Stimulated activated CD8-positive, alpha-beta memory T cell treated with anti-CD3 and anti-CD28 coated beads, Interleukin-15, amount 100 ng/mL, for 24 hours (primary cell): ENCODE data around the gene KRT40.

Experiments used
- DNase-seq: peaks from one replicate; pipeline ENCODE4 v3.0.0-alpha.2; 2020; ENCODE audit warnings: low read depth

KRT40 gene

DNA sequence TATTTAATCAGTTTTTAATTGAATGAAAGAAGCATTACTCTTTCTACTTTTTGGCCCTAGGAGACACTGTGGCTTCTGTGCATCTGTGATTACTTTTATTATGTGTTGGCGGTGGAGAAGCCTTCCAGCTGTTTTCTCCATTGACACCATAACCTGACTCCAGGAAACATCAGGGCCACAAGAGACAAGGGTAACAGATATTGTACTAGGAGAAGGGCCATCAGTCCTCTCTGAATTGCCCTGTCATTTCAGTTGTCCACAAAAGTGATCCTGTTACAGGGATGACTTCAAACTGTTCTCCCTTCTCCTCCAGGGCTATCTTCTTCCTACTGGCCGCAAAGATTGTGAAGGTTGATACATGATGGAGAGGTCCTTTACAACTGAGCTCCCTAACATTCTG, 32.0 kb downstream of the KRT40 start:
- DNase-seq: no peak

DNA sequence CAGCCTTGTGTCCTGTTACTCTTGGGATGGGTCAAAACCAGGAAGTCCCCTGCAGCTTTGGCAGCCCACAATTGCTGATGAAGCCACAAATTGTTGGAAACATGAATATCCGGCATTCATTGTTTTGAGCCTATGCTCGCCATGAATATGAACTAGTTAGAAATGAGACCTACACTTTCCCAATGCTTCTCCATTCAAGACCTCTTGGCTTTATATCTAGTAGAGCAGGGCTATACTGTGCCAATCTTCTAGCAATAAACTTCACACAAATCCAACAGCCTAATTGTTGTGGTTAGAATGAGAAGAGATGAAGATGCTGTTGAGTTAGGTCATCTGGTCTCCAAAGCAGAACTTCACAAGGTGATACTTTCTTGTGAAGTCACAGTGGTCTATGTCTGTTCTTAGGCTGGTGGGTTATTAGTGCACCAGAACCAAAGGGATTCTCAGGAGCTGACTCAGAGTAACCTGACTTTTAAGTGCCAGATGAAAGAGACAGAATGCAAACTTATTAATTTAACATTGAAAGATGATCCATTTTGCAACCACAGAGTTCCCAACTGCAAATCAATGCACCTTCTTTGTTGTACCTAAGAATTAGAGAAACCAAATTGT, 33.0 kb downstream of the KRT40 start:
- DNase-seq: no peak

DNA sequence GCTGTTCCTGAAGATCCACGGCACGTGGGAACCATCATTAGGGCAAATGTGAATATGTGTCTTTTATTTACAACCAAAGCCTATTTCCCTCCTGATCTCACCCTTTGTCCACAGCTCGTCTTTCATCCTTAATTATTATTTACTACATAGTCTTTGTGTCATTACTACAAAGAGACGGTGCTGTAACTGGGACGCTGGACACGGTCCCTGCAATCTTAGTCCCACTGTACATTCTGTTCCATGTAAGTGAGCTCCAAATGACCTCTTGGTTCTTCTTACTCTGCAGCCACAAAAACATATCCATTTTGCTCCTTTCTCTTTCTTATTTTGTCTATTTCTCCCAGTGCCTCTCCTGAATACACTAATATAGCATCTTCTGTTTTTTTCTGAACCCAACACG, 34.0 kb downstream of the KRT40 start:
- no peak for DNase-seq

DNA sequence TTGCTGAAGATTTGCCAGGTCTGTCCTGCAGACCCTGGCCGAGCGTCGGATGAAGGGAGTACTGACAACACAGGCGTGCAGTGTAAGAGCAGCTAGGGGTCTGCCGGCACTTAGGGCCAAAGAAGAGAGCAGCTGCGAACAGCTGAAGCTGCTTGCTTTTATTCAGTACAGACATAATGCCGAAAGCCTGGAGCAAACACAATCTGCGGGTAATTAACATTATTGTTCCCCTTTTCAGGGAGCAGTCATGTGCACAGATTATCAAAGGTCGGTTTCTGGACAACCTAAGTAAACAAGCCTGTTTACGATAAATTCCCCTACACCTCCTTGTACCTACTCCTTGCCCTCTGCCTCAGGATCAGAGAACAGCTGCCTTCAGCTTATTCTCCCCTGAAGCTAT, 34.7 kb downstream of the KRT40 start:
- no peak for DNase-seq

DNA sequence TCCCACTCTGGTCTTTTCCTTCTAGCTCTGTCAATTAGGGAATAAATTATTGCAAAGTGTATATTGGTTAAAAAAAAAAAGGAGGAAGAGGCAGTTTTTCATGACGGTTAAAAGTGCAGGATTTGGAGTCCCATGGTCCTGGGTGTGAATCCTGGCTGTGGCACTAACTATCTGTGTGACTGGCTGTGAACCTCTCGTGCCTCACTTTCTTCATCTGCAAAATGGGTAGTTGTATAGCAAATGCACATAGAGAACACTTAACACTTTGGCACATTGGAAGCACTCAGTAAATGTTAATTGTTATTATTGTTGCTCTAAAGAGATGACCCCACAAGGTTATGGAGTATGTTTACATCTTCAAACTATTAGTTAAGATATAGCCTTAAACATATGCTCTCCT, 36.2 kb downstream of the KRT40 start:
- no peak for DNase-seq

DNA sequence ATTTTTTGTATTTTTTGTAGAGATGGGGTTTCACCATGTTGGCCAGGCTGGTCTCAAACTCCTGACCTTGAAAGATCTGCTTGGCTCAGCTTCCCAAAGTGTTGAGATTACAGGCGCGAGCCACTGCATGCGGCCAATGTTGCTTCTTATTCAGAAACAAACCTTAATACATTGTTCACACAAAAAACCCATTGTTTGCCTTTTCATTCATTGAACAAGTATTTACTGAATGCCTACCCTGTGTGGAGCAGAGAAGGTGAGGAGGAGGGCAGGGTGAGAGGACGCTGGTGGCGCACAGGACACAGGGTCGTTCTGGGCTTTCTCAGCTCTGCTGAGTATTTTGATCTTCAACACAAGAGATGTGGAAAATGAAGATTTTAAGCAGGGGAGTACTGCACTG, 38.7 kb downstream of the KRT40 start:
- DNase-seq: no peak

DNA sequence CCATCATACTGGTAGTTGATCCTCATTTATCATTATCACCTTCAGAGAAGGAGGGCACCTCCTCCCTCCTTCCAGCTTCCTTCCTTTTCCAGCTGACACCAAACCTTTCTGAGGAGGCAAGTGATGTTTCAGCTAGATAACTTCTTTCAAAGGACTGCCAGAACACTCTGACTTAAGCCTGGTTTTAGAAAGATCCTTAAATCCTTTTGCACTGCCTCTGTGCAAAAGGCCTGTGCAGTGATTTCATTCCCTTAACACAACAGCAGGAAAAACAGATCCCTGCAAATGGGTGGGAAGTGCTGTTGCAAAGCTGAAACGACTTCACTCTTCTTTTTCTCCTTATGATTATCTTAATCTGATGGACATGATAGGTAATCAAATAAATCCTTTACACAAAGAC, 39.6 kb downstream of the KRT40 start:
- no peak for DNase-seq

DNA sequence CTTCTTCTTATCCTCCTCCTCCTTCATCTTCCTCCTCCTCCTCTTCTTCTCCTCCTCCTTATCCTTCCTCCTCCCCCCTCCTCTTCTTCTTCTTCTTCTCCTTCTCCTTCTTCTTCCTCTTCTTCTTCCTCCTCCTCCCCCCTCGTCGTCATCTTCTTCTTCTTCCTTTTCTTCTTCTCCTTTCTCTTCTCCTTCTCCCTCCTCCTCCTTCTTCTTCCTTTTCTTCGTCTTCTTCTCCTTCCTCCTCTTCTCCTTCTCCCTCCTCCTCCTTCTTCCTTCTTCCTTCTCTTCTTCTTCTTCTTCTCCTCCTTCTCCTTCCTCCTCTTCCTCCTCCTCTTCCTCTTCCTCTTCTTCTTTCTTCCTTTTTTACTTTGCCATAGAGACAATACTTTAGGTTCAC, 41.6 kb downstream of the KRT40 start:
- DNase-seq: no peak

DNA sequence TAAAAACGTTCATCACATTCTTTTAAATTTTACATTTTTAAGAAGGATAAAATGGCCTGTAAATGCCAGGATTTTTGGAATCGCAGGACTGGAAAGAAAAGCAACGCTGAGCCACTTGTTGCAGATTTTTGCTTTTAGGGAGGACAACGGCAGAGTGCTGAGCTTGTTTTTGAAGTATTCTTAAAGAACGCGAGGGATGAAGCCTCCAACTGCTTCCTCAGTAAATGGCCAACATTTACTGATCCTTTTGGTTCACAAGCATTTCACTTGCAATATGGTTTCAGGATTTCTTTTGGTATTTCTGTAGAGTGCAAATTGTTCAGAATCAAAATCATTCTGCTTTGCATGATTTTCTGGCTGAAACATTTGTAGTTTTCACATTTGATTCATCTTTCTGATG, 43.9 kb downstream of the KRT40 start:
- no peak for DNase-seq

DNA sequence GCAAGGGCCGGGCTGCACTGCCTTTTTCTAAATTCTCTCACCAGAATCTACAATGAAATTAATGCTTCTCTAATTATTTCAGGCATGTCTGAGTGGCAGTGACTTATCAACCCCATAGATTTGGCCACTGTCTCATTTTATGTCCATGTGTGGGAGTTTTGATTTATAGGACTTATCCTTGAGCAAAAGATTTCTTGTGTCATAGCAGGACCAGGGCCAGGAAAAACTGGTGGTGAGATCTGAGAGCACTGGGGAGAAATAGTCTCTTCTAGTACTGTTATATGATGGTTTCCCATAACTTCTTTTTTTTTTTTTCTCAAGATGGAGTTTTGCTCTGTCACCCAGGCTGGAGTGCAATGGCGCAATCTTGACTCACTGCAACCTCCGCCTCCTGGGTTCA, 45.1 kb downstream of the KRT40 start:
- DNase-seq: no peak

DNA sequence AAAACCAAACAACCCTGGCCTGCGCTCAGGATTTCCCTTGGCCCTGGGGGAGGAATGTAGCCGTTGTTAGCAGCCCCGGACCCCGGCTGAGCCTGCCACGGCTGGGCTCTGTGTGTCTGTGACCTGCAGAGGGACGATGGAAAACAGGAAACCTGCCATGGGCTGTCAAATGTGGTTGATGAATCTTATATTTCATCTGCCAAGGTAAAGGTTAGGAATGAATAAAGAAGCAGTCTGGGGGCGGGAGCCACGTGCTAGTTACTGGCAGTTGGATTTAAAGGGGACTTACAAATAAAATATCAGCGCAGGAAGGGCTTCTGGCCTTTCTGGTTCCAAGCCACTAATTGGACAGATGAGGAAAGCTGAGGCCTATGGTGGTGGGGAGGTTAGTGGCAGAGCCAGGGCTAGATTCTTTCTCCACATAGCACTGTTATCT, 46.7 kb downstream of the KRT40 start, which contains the start of gene KRT23:
KRT23 (minus strand) TSS at position 263 of the 436 bp plus-strand sequence. CDS start 1,043 bp downstream, outside the sequence.
- DNase-seq: no peak

DNA sequence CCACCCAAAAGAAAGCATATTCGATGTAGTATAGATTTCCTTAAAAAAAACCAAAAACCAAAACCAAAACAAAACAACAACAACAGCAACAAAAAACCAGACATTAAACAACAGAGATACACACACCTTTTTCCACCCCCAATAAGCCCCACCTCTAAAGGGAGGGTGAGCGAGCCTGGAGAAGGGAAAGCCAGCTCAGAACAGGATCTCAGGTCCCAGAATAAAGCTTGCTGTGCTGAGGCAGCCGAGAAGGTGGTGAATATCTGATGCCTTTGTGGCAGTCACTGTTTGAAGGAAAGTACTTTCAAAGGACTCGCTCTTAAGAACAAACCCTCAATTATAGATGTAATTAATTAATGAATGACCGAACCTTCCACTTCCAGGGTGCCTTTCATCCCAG, 47.1 kb downstream of the KRT40 start:
- DNase-seq: no peak

DNA sequence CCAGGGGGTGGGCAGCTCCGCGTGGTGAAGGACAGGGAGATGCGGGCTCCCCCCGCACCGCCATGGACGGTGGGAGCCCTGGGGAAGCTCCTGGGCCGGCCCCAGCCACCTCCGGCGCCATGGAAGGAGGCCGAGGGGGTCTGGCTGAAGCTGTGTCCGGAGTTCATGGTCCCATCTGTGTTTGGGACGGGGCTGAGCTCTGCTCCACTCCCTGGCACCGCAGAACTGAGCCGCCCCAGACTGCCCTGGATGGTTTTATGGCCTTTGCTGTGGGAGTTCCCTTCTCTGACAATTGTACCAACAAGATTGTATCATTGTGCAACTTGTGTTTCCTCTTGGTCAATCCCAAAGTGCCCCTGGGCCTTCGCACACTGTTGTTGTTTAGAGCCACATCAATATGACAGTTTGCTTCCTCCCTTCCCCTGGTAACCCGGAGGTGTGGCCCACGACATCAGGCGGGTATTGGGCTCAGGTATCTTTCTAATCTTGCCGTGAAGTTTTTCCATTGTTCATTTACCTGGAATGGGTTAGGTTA, 47.6 kb downstream of the KRT40 start:
- no peak for DNase-seq

DNA sequence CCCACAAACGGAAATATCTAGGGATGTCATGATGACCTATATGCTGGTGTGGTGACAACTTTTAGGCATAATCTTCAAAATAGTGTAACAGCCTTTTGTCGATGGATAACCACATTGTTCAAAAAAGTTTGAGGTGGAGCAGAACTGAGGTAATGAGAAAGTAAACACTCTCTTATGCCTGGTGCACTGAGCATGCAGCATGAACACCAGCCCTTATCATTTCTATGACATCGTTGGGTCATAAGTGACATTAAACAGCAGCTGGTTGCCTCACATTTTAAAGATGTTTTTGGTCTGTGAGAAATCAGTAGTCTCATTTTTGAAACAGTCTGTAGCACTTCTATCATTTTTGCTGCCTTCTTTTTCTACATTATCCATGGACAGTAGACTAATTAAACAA, 48.5 kb downstream of the KRT40 start:
- no peak for DNase-seq

DNA sequence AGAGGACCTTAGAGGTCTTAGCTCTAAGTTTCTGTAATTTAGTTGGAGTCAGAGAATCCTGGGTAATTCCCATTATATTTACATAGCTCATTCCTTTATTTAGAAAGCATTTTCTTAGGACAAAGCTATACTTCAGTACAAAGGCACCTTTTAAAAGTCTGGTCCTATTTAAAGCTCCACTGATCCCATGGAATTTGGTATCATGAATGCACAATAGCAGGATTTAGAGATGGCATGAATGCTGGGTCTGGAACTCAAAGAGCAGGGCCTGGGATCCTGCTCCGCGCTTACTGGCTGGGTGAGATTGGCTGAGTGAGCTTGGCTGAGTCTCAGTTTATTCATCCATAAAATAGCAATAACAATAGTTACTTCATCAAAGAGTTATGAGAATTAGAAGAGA, 51.5 kb downstream of the KRT40 start:
- no peak for DNase-seq

DNA sequence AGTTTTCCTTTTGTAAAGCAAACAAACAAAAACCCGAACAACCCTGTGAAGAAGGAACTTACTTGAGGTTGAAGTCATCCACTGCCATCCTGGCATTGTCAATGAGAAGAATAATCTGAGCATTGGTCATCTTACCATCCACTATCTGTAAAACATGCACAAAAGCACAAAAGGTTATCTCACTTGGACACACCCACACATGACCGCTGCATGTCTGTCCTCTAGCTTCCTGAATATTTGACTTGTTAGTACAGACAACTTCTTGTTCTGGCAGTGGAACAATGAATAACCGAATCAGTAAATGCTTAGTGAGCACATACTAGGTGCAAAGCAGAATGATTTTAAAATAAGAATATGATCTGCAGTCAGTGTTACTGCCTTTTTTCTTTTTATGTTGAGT, 52.8 kb downstream of the KRT40 start:
- no peak for DNase-seq
